ENCODE measurements around the gene HMGN4.
"Not testable (repeated sequence)": the region's sequence is repeated elsewhere in the genome, so short reads cannot be mapped to it uniquely, and the experiment has no call there.

The HMGN4 gene

GRCh38 chr6:26545627-26546026 lies 7.5 kb downstream of the HMGN4 start:
- POLR2A ChIA-PET, result interaction anchor here (0.5 kb wide), 1 partner anchor 19 kb away, joined by 5 read pairs; no protein-coding TSS in a partner anchor
- TF ChIP-seq CTCF (IDR thresholded peaks at IDR 0.05; ENCODE audit: control extremely low read depth, extremely low read depth, low read depth, missing control alignments), result no peak
- DNase-seq (ENCODE audit: extremely low spot score), result no peak
- CTCF ChIA-PET, result interaction anchor here (1.1 to 2.6 kb wide), 5 partner anchors 8 to 50 kb away, joined by 3 to 8 read pairs (median 3); partner anchors contain the start of gene HMGN4

- ChIA-PET CTCF (interaction anchor here (2.6 kb wide), 1 partner anchor 10 kb away, joined by 8 read pairs; the partner anchor contains the start of gene HMGN4), POLR2A (interaction anchor here (0.6 to 1.0 kb wide), 2 partner anchors 10 to 444 kb away, joined by 3 to 4 read pairs; no protein-coding TSS in a partner anchor)
- not testable (repeated sequence) for DNase-seq (ENCODE audit: extremely low spot score)
Observed at GRCh38 chr6:26547363-26547762, 9.2 kb downstream of the HMGN4 start.

- peak; percentile 61 for DNase-seq (ENCODE audit: extremely low spot score)
- ChIA-PET CTCF (interaction anchor here (0.8 to 2.0 kb wide), 6 partner anchors 10 to 209 kb away, joined by 3 to 6 read pairs (median 4); partner anchors contain the start of gene HMGN4), POLR2A (interaction anchor here (0.5 to 1.2 kb wide), 2 partner anchors 13 to 508 kb away, joined by 4 to 5 read pairs; partner anchors contain the start of gene HMGN4)
- TF ChIP-seq CTCF (IDR thresholded peaks at IDR 0.05; ENCODE audit: control extremely low read depth, extremely low read depth, low read depth, missing control alignments), result peak; percentile 9
Observed at GRCh38 chr6:26550250-26550993, 12.3 kb downstream of the HMGN4 start.

- ChIA-PET POLR2A (no interaction called here), CTCF (interaction anchor here (0.8 to 3.9 kb wide), 7 partner anchors 10 to 211 kb away, joined by 3 to 13 read pairs (median 5); partner anchors contain the start of gene HMGN4)
- no peak for TF ChIP-seq CTCF (IDR thresholded peaks at IDR 0.05; ENCODE audit: control extremely low read depth, extremely low read depth, low read depth, missing control alignments)
- no peak for DNase-seq (ENCODE audit: extremely low spot score)
Observed at GRCh38 chr6:26552205-26552604, 14.0 kb downstream of the HMGN4 start.

GRCh38 chr6:26552640-26553188 lies 14.5 kb downstream of the HMGN4 start:
- TF ChIP-seq CTCF (IDR thresholded peaks at IDR 0.05; ENCODE audit: control extremely low read depth, extremely low read depth, low read depth, missing control alignments), result no peak
- ChIA-PET POLR2A (no interaction called here), CTCF (interaction anchor here (0.8 to 4.7 kb wide), 9 partner anchors 7 to 1244 kb away, joined by 3 to 19 read pairs (median 5); partner anchors contain the start of gene HMGN4)
- DNase-seq (ENCODE audit: extremely low spot score), result no peak

- CTCF ChIA-PET, result interaction anchor here (1.0 to 4.7 kb wide), 9 partner anchors 8 to 1243 kb away, joined by 3 to 19 read pairs (median 4); no protein-coding TSS in a partner anchor
- DNase-seq (ENCODE audit: extremely low spot score), result peak; percentile 66
Observed at GRCh38 chr6:26553264-26553634, 15.1 kb downstream of the HMGN4 start.

More at GRCh38 chr6:26553264-26553634, 15.1 kb downstream of the HMGN4 start:
- no peak for TF ChIP-seq CTCF (IDR thresholded peaks at IDR 0.05; ENCODE audit: control extremely low read depth, extremely low read depth, low read depth, missing control alignments)
- POLR2A ChIA-PET, result interaction anchor here (1.1 kb wide), 1 partner anchor 16 kb away, joined by 3 read pairs; the partner anchor contains the start of gene HMGN4
